Ectodermal cell (in vitro differentiated cells): ENCODE results near the gene IDUA. TPM values are rescaled to one million over a fixed set of nuclear protein-coding genes. Genes with fewer than 3 reads are reported as not detected.
"Not testable (repeated sequence)": the region's sequence is repeated elsewhere in the genome, so short reads cannot be mapped to it uniquely, and the experiment has no call there.

Experiments used
- H3K27ac ChIP-seq: 2 replicates; pipeline ENCODE4 v1.7.0; 2013; ENCODE audit warnings: mild to moderate bottlenecking, low read depth, low read length; ENCODE audit not compliant: insufficient read depth, poor library complexity, severe bottlenecking
- H3K27me3 ChIP-seq: 2 replicates; pipeline ENCODE4 v1.7.0; 2013; ENCODE audit warnings: mild to moderate bottlenecking, low read length; ENCODE audit not compliant: insufficient read depth, control insufficient read depth, poor library complexity, severe bottlenecking
- H3K36me3 ChIP-seq: one replicate; pipeline ENCODE4 v1.7.0; 2013; ENCODE audit warnings: low read length; ENCODE audit not compliant: control insufficient read depth, insufficient read depth
- H3K4me1 ChIP-seq: one replicate; pipeline ENCODE4 v1.7.0; 2013; ENCODE audit warnings: low read length; ENCODE audit not compliant: control insufficient read depth, insufficient read depth
- H3K4me3 ChIP-seq: 2 replicates; pipeline ENCODE4 v1.7.0; 2013; ENCODE audit warnings: low read depth, low read length, control low read depth; ENCODE audit not compliant: insufficient read depth
- H3K9me3 ChIP-seq: 2 replicates; pipeline ENCODE4 v1.7.0; 2013; ENCODE audit warnings: mild to moderate bottlenecking, low read length, moderate library complexity; ENCODE audit not compliant: control insufficient read depth
- WGBS, 2 experiments: methylation state at CpG; one replicate each; pipeline ENCODE4 v1.1.7; 2013; ENCODE audit warnings: missing lambda C conversion rate in 2 of 2; 5-methylcytosine and 5-hydroxymethylcytosine counted together
- polyA plus RNA-seq, 4 experiments: library from polyadenylated mRNA; stranded (reverse); fragments of 50-300 nt; gene quantifications; one replicate each; pipeline ENCODE4 v1.2.3, GENCODE V29; 2013

Gene IDUA
- polyA plus RNA-seq (2013, experiment 1 of 4), result 2.9 TPM
- 4.0 TPM for polyA plus RNA-seq (2013, experiment 2 of 4)
- 4.5 TPM for polyA plus RNA-seq (2013, experiment 3 of 4)
- 3.4 TPM for polyA plus RNA-seq (2013, experiment 4 of 4)

DNA sequence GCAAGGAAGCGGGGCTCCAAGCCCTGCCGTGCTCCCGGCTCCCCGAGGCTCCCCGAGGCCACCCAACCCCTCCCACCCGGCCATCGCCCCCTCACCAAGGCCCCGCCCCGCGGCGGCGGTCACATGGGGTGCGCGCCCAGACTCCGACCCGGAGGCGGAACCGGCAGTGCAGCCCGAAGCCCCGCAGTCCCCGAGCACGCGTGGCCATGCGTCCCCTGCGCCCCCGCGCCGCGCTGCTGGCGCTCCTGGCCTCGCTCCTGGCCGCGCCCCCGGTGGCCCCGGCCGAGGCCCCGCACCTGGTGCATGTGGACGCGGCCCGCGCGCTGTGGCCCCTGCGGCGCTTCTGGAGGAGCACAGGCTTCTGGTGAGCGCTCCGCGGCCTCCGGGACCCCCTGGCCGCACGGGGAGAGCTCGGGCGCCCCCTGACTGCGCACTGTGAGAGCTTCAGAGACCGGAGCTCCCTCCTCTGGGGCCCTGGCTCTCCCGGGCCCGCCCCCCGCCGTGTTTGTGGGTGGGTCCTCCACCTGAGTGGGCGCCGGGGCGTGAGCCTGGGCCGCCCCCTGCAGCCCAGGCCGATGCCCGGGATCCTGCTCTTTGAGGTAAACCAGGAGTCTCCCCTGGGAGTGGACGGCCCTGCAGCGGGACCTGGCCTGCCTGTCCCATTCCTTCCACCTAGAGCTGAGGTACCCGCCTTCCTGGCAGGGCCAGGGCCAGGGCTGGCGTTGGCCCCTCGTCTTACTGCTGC lies at the start of gene IDUA:
IDUA (plus strand) TSS at position 166 of the 745 bp plus-strand sequence; CDS start at position 207, 41 bp downstream.
- H3K4me1 ChIP-seq, result peaks cover 3% of the 10 kb centered on the region
- H3K27me3 ChIP-seq, result peaks cover 42% of the 10 kb centered on the region
- H3K4me3 ChIP-seq, result peak within 1 kb of the TSS; percentile 45
- no peaks in the 10 kb centered on the region for H3K36me3 ChIP-seq
- H3K9me3 ChIP-seq, result no peaks in the 10 kb centered on the region
- 4 to 5% methylated on average over 69 of the region's 69 CpGs for WGBS, 2 experiments
- H3K27ac ChIP-seq, result no peak within 1 kb of the TSS

DNA sequence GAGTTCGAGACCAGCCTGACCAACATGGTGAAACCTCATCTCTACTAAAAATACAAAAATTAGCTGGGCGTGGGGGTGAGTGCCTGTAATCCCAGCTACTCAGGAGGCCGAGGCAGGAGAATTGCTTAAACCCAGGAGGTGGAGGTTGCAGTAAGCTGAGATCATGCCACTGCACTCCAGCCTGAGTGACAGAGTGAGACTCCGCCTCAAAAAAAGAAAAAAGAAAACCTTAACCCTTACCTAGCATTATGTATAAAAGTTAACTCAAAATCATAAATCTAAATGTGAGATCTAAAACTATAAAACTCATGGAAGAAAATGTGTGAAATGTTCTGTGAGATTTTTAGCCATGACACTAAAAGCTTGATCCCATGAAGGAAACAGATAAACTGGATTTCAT lies 47.3 kb upstream of the IDUA start:
- not testable (repeated sequence) for H3K27ac ChIP-seq, H3K4me1 ChIP-seq, H3K4me3 ChIP-seq, H3K36me3 ChIP-seq, H3K27me3 ChIP-seq, H3K9me3 ChIP-seq
- 62 to 77% methylated on average over 2 to 4 of the region's 4 CpGs for WGBS, 2 experiments

DNA sequence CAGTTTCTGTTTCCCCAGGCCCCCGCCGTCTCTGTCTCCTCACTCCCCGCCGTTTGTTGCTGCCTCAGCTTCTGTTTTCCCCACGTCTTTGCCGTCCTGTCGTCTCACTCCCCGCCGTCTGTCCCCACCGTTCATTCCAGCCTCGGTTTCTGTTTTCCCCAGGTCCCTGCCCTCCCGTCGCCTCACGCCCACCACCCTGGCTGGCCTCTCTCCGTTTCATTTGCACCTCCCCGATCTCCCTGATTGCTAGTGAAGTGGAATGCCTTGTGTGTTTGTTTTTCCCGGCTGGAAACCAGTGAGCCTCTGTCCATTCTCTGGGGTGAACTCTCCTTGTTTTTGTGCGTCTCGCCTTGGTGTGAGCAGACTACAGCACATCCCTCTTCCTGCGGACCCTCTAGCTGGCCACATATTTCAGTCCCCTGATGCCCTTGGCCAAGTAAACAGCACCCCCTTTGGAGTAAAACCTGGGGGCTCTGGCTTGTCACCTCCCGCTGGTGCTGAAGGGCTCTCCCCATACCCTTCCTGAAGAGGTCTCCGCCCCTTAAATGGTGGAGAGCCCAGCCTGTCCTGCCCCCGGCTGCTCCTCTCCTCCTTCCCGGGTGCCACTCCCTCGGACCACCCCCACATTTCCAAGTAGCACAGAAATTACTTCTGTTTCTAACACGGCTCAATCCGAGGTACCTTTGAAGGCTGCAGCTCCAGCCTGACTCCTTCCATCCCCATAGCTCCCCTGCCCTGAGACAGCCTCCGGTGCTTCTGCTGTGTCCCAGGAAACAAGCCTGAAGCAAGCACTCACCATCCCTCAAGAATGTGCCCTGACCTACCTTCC lies 41.4 kb upstream of the IDUA start:
- 21 to 22% methylated on average over 28 of the region's 28 CpGs for WGBS, 2 experiments

DNA sequence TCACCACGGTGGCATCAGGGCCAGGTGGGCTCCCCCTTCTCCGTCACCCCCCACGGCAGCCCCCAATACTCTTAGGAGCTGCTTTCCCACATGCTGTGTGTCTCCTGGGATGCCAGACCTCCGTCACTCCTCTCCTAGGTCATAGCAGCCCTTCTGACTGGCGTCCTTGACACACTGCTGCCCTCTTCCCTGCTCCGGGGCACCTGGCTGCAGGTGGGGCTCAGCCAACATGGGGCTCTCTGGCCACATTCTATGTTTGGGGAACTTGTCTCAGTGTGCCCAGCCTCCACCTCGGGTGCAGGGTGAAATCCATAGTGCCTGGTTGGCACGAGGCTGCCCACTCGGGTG lies 40.8 kb upstream of the IDUA start:
- Histone ChIP-seq H3K36me3 (no peaks in the 10 kb centered on the region), H3K4me3 (no peak overlapping the region), H3K27me3 (peaks cover 12% of the 10 kb centered on the region), H3K27ac (no peak overlapping the region), H3K4me1 (peaks cover 19% of the 10 kb centered on the region), H3K9me3 (no peaks in the 10 kb centered on the region)
- 80 to 82% methylated on average over 9 of the region's 9 CpGs for WGBS, 2 experiments

More for the DNA sequence above, 41.4 kb upstream of the IDUA start:
- peaks cover 14% of the 10 kb centered on the region for H3K4me1 ChIP-seq
- H3K4me3 ChIP-seq, result peak overlapping the region; percentile 13
- H3K27ac ChIP-seq, result no peak overlapping the region
- no peaks in the 10 kb centered on the region for H3K9me3 ChIP-seq
- no peaks in the 10 kb centered on the region for H3K36me3 ChIP-seq
- peaks cover 12% of the 10 kb centered on the region for H3K27me3 ChIP-seq

DNA sequence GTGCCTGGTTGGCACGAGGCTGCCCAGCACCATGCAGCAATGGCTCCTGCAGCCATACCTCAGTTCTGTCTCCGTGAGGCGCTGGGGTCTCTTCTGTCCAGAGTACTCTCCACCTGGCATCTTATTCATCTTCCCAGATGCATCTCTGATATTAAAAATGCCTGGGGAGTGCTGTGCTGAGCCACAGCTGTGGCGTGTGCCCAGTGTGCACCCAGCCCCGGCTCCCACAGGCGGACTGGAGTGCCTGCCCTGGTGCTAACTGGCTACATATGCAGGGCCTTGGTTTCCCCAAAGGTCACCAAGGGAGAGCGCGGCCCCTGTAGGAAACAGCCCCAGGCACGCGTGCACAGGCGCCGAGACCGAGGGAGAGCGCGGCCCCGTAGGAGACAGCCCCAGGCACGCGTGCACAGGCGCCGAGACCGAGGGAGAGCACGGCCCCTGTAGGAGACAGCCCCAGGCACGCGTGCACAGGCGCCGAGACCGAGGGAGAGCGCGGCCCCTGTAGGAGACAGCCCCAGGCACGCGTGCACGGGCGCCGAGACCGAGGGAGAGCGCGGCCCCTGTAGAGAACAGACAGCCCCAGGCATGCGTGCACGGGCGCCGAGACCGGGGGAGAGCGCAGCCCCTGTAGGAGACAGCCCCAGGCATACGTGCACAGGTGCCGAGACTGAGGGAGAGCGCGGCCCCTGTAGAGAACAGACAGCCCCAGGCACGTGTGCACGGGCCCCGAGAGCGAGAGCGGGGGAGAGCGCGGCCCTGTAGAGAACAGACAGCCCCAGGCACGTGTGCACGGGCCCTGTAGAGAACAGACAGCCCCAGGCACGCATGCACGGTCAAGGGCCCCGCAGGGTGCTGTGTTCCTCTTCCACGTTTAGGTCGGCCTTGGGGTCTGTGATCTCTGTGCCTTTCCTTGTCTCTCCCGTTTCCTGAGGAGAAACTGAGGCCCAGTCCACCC lies 40.0 kb upstream of the IDUA start:
- Histone ChIP-seq H3K4me1 (peaks cover 24% of the 10 kb centered on the region), H3K4me3 (no peak overlapping the region)
- 92 to 93% methylated on average over 62 of the region's 62 CpGs for WGBS, 2 experiments

DNA sequence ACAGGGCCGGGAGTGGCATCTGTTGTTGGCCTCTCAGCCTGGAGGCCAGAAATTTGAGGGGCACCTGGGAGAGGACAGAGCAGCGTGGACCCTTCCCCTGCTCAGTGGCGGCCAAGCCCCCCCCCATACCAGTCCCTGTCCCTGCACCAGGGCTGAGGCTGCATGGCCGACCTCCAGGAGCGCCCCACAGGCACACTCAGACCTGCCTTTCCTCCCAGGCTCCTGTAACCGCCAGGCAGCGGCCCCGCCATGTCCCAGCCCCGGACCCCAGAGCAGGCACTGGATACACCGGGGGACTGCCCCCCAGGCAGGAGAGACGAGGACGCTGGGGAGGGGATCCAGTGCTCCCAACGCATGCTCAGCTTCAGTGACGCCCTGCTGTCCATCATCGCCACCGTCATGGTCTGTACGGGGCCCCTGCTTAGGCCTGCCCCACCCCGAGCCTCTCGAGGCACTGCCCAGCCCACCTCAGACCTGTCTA lies 39.3 kb upstream of the IDUA start:
- Histone ChIP-seq H3K4me3 (no peak overlapping the region), H3K36me3 (no peaks in the 10 kb centered on the region)
- WGBS, 2 experiments, result 93 to 94% methylated on average over 19 of the region's 19 CpGs

More for the DNA sequence above, 40.0 kb upstream of the IDUA start:
- H3K27me3 ChIP-seq, result peaks cover 12% of the 10 kb centered on the region
- H3K9me3 ChIP-seq, result no peaks in the 10 kb centered on the region
- H3K36me3 ChIP-seq, result no peaks in the 10 kb centered on the region
- no peak overlapping the region for H3K27ac ChIP-seq

DNA sequence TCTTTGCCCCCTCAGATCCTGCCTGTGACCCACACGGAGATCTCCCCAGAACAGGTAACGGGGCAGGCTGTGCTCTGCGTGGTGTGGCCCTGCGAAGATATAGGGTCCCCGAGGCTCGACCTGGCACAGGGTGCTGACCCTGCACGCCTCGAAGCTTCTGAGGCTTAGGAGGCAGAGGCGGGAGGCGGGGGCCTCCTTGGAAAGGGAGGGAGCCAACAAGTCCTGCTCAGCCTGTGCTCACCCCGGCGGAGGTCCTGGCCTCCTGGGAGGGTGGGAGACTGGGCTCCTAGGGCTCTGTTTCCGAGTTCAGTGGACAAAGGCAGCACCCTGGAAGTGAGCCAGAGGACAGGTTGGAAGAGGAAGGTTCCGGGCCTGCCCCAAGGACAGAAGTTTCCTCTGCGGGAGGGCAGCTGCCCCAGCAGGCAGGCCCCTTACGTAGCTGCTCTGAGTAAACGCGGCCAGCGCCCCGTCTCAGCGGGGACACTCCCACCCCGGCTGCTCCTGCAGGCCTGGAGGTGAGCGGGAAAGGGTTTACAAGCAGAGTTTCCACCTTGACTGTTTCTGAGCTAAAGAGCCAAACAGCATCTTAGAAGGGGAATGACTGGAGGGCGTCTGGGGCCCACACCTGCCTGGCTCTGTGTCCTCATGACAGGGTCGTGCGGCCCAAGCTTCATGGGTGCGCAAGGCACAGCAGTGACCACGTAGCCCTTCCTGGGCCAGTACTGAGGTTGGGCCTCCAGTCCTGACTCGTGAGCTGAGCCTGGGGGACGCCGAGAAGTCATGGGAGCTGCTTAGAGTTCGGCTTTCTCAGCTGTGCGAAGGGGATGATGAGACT lies 38.5 kb upstream of the IDUA start:
- H3K4me3 ChIP-seq, result no peak overlapping the region
- H3K27ac ChIP-seq, result no peak overlapping the region
- H3K27me3 ChIP-seq, result peaks cover 12% of the 10 kb centered on the region
- no peaks in the 10 kb centered on the region for H3K36me3 ChIP-seq
- no peaks in the 10 kb centered on the region for H3K9me3 ChIP-seq
- WGBS, 2 experiments, result 83% methylated on average over 33 of the region's 33 CpGs
- peaks cover 24% of the 10 kb centered on the region for H3K4me1 ChIP-seq

More for the DNA sequence above, 39.3 kb upstream of the IDUA start:
- Histone ChIP-seq H3K27ac (no peak overlapping the region), H3K4me1 (peaks cover 24% of the 10 kb centered on the region), H3K27me3 (peaks cover 12% of the 10 kb centered on the region), H3K9me3 (no peaks in the 10 kb centered on the region)

DNA sequence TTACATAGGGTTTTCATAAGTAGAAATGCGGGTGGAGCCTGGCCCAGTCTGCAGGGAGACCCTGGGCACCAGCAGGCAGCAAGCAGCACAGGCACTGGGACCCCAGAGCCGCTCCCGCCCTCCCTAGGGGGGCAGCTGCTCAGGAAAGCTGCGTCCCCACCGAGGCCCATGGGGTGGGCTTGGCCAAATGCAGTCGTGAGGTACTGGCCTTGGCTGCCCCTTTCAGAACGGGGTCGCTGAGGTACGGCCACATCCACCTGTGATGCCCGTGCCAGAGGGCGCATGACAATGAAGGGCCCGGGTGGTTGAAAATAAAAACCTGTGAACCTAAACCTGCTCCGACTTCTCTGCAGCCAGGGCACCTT lies 37.9 kb upstream of the IDUA start:
- Histone ChIP-seq H3K4me3 (no peak overlapping the region), H3K27ac (no peak overlapping the region), H3K27me3 (peaks cover 12% of the 10 kb centered on the region), H3K36me3 (no peaks in the 10 kb centered on the region), H3K9me3 (no peaks in the 10 kb centered on the region), H3K4me1 (peaks cover 24% of the 10 kb centered on the region)
- WGBS, 2 experiments, result 84% methylated on average over 13 of the region's 13 CpGs

DNA sequence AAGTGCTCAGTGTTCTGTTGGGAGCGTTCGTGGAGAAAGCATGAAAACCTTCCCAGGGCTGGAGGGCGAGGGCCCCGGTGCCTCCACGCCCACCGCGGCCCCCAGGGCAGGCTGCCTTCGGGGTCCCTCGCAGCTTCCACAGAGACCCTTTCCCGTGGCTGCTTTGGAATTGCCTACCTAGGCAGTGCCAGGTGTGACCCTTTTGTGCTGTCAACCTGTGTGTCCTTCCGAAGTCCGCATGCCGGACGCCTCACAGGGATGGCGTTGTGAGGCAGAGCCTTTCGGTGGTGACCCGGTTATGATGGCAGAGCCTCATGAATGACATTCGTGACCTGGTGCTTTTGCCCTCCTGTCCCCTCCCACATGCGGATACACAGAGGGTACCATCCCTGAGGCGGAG lies 37.2 kb upstream of the IDUA start:
- WGBS, 2 experiments, result 92 to 93% methylated on average over 20 of the region's 20 CpGs
- H3K4me1 ChIP-seq, result peaks cover 24% of the 10 kb centered on the region
- H3K27me3 ChIP-seq, result peaks cover 8% of the 10 kb centered on the region
- H3K27ac ChIP-seq, result no peak overlapping the region
- H3K4me3 ChIP-seq, result no peak overlapping the region
- H3K36me3 ChIP-seq, result no peaks in the 10 kb centered on the region
- no peaks in the 10 kb centered on the region for H3K9me3 ChIP-seq
